Skeletal muscle tissue (tissue), 4 donors: ENCODE data around the gene VPS13D. TPM values are rescaled to one million over a fixed set of nuclear protein-coding genes. Genes with fewer than 3 reads are reported as not detected.
"Not testable (repeated sequence)": the region's sequence is repeated elsewhere in the genome, so short reads cannot be mapped to it uniquely, and the experiment has no call there.

Source experiments
- H3K27ac ChIP-seq: one replicate; pipeline ENCODE4 v1.7.0; 2013; ENCODE audit warnings: mild to moderate bottlenecking, low read depth, low read length, inconsistent platforms
- H3K27me3 ChIP-seq, 3 donors: one replicate each; pipeline ENCODE4 v1.7.0; 2013; ENCODE audit warnings: low read length in 3 of 3; ENCODE audit not compliant: control insufficient read depth in 3 of 3, insufficient read depth in 3 of 3
- H3K36me3 ChIP-seq, 3 donors: one replicate each; pipeline ENCODE4 v1.7.0; 2013; ENCODE audit warnings: low read length in 3 of 3; ENCODE audit not compliant: control insufficient read depth in 3 of 3, insufficient read depth in 3 of 3
- H3K4me1 ChIP-seq, 3 donors: one replicate each; pipeline ENCODE4 v1.7.0; 2013; ENCODE audit warnings: low read length in 3 of 3, mild to moderate bottlenecking in 3 of 3; ENCODE audit not compliant: control insufficient read depth in 3 of 3, insufficient read depth in 3 of 3
- H3K4me3 ChIP-seq, 3 donors: one replicate each; pipeline ENCODE4 v1.7.0; 2013; ENCODE audit warnings: low read length in 3 of 3
- H3K9ac ChIP-seq, 3 donors: one replicate each; pipeline ENCODE4 v1.7.0; 2013; ENCODE audit warnings: low read length in 3 of 3, mild to moderate bottlenecking in 3 of 3, moderate library complexity in 2 of 3, low read depth in 1 of 3
- H3K9me3 ChIP-seq, 3 donors: one replicate each; pipeline ENCODE4 v1.7.0; 2013; ENCODE audit warnings: low read length in 3 of 3; ENCODE audit not compliant: control insufficient read depth in 3 of 3
- total RNA-seq: library from RNA; depleted of rRNA; stranded (reverse); fragments of >200 nt; gene quantifications from one replicate; pipeline ENCODE4 v1.2.3, GENCODE V29; 2014
- donor health status: Osteomylitis.

The VPS13D gene
- total RNA-seq, 1 donor from 2014 or later: 40.2 TPM

DNA sequence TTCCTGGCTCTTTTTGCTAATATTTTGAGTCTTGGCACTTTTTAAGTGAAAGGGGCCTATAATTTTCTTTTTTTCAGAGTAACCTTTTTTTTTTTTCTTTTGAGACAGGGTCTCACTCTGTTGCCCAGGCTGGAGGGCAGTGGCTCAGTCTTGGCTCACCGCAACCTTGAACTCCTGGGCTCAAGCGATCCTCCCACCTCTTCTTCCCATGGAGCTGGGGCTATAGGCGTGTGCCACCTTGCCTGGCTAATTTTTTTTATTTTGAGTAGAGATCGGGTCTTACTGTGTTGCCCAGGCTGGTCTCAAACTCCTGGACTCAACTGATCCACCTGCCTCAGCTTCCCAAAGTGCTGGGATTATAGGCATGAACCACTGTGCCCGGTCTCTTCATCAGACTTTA lies 285.4 kb downstream of the VPS13D start:
- Histone ChIP-seq H3K27ac (no peak overlapping the region), H3K36me3 (peaks cover 0 to 2% (median 0%) of the 10 kb centered on the region in 3 donors), H3K4me1 (peaks cover 26 to 46% (median 32%) of the 10 kb centered on the region in 3 donors), H3K9ac (no peak overlapping the region), H3K4me3 (no peak overlapping the region), H3K9me3 (no peaks in the 10 kb centered on the region), H3K27me3 (no peaks in the 10 kb centered on the region)

DNA sequence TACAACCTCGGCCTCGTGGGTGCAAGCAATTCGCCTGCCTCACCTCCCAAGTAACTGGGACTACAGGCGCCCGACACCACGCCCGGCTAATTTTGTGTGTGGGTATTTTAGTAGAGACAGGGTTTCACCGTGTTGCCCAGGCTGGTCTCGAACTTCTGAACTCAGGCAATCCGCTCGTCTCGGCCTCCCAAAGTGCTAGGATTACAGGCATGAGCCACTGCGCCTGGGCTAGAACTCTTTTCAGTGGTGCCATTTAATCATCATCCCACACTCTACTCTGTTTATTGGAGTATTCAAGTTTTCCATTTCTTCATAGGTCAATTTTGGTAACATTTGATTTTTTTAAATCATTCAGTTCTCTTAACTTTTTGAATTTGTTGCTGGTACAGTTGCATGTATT lies 286.9 kb downstream of the VPS13D start:
- Histone ChIP-seq H3K36me3 (no peaks in the 10 kb centered on the region), H3K27ac (no peak overlapping the region), H3K27me3 (no peaks in the 10 kb centered on the region), H3K9ac (no peak overlapping the region), H3K9me3 (no peaks in the 10 kb centered on the region), H3K4me3 (no peak overlapping the region), H3K4me1 (peaks cover 12 to 33% (median 17%) of the 10 kb centered on the region in 3 donors)

DNA sequence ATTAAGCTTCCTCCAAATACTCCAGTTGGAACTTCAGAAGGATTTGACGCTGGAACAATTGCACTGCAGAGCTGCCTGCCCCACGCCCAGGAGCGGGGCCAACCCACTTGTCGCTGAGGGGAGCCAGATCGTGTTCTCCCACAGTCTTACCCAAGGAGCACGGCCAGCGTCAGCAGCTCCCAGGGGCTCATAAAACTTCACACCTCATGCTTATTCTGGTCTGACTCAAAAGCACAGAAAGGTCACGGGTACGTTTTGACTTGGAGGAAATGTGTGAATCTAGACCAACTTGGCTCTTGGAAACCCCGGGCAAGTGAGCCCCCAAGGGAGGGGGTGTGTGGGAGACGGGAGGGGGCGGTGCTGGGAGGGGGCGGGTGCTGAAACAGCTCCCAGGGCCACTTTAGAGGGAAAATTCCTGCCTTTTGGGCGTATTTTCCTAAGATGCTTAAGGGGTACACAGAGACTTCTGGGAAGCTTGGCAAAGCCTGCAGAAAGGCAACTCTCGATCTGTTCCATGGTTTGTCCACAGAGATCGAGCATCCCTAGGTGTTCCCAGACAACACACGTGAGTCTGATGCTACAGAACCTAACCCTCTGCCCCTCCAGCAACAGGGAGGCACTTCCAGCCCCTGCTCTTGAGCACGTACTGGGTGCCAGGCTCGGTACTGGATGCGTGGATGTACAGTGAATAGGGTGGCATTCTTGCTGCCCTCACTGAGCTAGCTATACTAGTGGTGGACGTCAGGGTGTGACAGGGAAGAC lies 289.3 kb downstream of the VPS13D start:
- Histone ChIP-seq H3K4me1 (peaks cover 12 to 14% (median 14%) of the 10 kb centered on the region in 3 donors), H3K9ac (peak overlapping the region in 1 of 3 donors; percentile 68), H3K36me3 (no peaks in the 10 kb centered on the region), H3K9me3 (no peaks in the 10 kb centered on the region), H3K4me3 (peak overlapping the region in 2 of 3 donors; percentile 31 to 35), H3K27me3 (no peaks in the 10 kb centered on the region), H3K27ac (no peak overlapping the region)

DNA sequence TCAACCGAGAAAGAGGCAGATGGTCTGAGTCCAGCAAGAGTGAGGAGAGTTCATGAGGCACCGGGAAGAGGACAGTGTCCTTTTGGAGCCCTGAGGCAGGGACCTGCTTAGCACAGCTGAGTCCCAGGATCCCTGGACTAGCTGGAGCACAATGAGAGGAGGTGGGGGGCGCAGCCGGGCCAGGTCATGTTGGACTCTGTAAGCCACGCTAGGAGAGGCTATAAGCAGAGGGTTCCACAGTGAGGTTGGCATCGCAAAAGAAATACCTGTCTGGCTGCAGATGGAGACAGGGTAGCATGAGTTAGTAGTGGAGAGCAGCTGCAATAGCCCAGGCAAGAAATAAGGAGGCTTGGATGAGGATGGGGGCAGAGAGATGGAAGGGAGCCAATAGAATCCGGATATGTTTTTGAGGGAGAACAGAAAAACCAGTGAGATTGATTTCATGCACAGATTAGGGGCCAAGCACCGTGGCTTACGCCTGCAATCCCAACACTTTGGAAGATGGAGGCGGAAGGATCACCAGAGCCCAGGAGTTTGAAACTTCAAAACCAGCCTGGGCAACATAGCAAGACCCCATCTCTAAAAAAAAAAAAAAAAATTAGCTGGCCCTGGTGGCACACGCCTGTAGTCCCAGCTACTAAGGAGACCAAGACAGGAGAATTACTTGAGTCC lies 290.0 kb downstream of the VPS13D start:
- no peaks in the 10 kb centered on the region for H3K36me3 ChIP-seq
- H3K4me3 ChIP-seq: no peak overlapping the region
- no peaks in the 10 kb centered on the region for H3K9me3 ChIP-seq
- peak overlapping the region in 1 of 3 donors; percentile 16 for H3K9ac ChIP-seq
- no peaks in the 10 kb centered on the region for H3K27me3 ChIP-seq
- H3K27ac ChIP-seq: no peak overlapping the region
- peaks cover 6 to 12% (median 9%) of the 10 kb centered on the region in 3 donors for H3K4me1 ChIP-seq

DNA sequence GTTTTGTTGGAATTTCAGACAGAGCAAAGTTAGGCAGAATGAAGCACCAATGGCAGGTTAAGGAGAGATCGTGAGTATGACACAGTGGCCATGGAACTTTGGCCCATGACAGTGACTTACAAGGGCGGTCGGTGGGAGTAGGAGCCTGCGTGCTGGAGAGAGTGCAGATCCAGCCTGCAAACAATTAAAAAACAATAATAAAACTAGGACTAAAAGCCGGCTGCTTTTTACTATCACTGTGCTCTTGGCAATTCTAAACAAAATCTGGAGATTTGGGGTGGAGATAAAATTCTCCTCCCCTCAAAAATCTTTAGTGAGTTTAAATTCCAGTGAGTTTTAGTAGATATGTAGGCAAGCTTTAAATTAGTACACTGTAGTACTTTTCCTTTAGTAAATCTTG lies 291.3 kb downstream of the VPS13D start:
- H3K4me1 ChIP-seq: peaks cover 12 to 20% (median 17%) of the 10 kb centered on the region in 3 donors
- no peak overlapping the region for H3K27ac ChIP-seq
- no peaks in the 10 kb centered on the region for H3K9me3 ChIP-seq
- H3K27me3 ChIP-seq: no peaks in the 10 kb centered on the region
- no peak overlapping the region for H3K9ac ChIP-seq
- no peak overlapping the region for H3K4me3 ChIP-seq
- H3K36me3 ChIP-seq: no peaks in the 10 kb centered on the region

DNA sequence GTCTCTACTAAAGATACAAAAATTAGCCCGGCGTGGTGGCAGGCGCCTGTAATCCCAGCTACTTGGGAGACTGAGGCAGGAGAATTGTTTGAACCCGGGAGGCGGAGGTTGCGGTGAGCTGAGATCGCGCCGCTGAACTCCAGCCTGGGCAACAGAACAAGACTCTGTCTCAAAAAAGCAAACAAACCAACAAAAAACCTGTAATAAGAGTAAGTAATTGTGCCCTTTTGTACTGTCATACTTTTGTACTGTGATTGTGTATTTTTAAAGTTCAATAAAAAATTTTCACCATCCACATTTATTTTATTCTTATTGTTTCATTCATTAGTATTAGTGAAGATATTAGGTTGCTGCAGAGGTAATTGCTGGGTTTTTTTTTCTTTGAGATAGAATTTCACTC lies 292.9 kb downstream of the VPS13D start:
- H3K36me3 ChIP-seq, H3K27ac ChIP-seq, H3K27me3 ChIP-seq, H3K9ac ChIP-seq, H3K4me3 ChIP-seq, H3K9me3 ChIP-seq: not testable (repeated sequence)
- H3K4me1 ChIP-seq: peaks cover 12 to 21% (median 17%) of the 10 kb centered on the region in 3 donors

DNA sequence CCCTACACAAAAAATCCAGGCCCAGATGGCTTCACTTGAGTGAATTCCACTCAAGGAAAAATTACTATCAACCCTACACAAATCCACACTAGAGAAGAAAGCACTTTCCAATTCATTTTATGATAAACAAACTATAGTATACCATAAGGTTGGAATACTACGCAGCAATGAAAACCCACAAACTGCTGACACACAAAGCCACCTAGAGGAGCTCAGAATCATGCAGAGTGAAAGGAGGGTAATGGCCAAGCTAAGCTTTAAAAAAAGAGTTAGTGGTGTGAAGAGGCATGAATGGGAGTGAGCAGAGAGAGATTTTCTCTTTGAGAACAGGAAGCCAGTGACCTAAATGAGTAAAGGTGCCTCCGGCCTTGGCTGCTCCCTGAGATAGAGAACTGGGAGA lies 294.4 kb downstream of the VPS13D start:
- no peak overlapping the region for H3K9ac ChIP-seq
- H3K4me1 ChIP-seq: peaks cover 11 to 21% (median 18%) of the 10 kb centered on the region in 3 donors
- no peak overlapping the region for H3K27ac ChIP-seq
- H3K36me3 ChIP-seq: no peaks in the 10 kb centered on the region
- no peak overlapping the region for H3K4me3 ChIP-seq
- no peaks in the 10 kb centered on the region for H3K27me3 ChIP-seq
- no peaks in the 10 kb centered on the region for H3K9me3 ChIP-seq

DNA sequence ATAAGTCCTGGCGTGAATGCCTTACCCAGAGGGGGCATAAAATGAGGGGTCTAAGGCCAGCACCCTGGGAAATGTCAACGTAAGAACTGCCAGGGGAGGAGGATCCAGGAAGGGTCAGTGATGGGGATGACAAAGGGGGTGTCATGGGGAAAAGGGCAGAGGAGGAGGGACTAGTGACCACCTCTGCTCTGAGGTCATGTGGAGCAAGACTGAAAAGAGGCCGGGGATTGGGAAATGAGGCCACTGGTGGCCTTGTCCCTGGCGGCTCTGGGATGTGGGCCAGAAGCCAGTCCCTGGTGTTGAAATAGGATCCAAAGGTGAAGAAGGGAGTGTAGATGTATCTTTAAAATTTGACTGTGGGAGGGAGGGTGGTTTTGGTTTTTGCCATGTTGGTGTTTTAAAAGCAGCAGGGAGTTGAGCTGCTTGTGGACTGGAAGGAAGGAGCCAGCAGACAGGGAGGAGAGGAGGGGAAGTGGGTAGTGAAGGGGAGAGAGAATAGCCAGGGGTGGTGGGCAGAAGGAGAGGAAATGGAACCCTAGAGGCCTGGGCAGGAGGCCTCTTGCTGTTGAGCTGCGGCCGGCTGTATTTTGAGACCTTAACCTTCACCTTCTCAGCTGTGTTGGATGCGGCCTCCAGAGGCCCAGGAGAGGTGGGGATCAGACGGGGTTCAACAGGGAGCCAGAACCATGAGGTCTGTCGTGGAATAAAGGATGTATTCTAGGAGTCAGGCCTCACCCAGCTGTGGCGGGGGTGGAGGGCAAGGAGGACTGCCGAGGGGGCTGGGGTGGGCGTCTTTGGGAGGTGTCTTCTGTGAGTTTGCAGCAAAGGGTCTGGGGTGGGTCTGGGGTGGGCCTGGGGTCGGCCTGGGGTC lies 295.7 kb downstream of the VPS13D start:
- H3K4me1 ChIP-seq: peaks cover 7 to 16% (median 15%) of the 10 kb centered on the region in 3 donors
- H3K27me3 ChIP-seq: no peaks in the 10 kb centered on the region
- no peaks in the 10 kb centered on the region for H3K36me3 ChIP-seq
- no peaks in the 10 kb centered on the region for H3K9me3 ChIP-seq
- H3K27ac ChIP-seq: peak overlapping the region; percentile 19
- no peak overlapping the region for H3K9ac ChIP-seq
- H3K4me3 ChIP-seq: no peak overlapping the region

DNA sequence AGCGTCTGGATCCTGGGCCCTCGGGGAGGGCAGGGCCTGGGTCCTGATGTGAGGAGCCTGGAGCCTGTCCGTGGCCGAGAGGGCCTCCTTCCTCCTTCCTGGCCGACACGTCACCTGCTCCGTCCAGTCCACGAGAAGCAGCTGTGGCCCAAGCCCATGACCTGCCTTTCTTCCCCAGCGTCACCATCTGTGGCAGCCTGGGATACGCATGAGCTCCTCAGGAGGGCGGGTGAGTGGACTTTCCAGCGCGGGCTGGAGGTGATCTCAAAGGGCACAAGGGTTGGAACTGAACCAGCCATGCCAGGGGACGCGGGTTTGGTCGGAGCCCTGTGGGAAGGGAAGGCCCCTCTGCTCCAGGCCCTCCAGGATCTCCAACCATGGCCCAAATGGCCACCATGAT lies 297.7 kb downstream of the VPS13D start:
- no peak overlapping the region for H3K9ac ChIP-seq
- no peak overlapping the region for H3K4me3 ChIP-seq
- H3K4me1 ChIP-seq: peaks cover 7 to 16% (median 15%) of the 10 kb centered on the region in 3 donors
- no peaks in the 10 kb centered on the region for H3K27me3 ChIP-seq
- H3K36me3 ChIP-seq: no peaks in the 10 kb centered on the region
- H3K27ac ChIP-seq: peak overlapping the region; percentile 19
- no peaks in the 10 kb centered on the region for H3K9me3 ChIP-seq
